Testis (tissue), 3 donors: ENCODE measurements around the gene ZNF362. TPM values are rescaled to one million over a fixed set of nuclear protein-coding genes. Genes with fewer than 3 reads are reported as not detected.
"Not testable (repeated sequence)": the region's sequence is repeated elsewhere in the genome, so short reads cannot be mapped to it uniquely, and the experiment has no call there.

Experiments
- DNase-seq: peaks from one replicate; pipeline ENCODE4 v3.0.0-alpha.2; 2019
- H3K27ac ChIP-seq, 2 donors: fragments of 200-600 bp; sonication (generic); one replicate each; pipeline ENCODE4 v1.5.1; 2019
- H3K27me3 ChIP-seq: fragments of 200-600 bp; sonication (generic); one replicate; pipeline ENCODE4 v1.5.1; 2019
- H3K36me3 ChIP-seq: fragments of 200-600 bp; sonication (generic); one replicate; pipeline ENCODE4 v1.5.1; 2017; ENCODE audit warnings: low read depth; ENCODE audit errors: missing control alignments
- H3K4me1 ChIP-seq: fragments of 200-600 bp; sonication (generic); one replicate; pipeline ENCODE4 v1.5.1; 2019
- H3K4me3 ChIP-seq, 2 donors: fragments of 200-600 bp; sonication (generic); one replicate each; pipeline ENCODE4 v1.5.1; 2017 to 2019
- H3K9me3 ChIP-seq: fragments of 200-600 bp; sonication (generic); one replicate; pipeline ENCODE4 v1.5.1; 2017
- POLR2A ChIP-seq: fragments of 450-650 bp; IDR thresholded peaks from one replicate; pipeline ENCODE4 v1.6.1; 2017; ENCODE audit warnings: antibody characterized with exemption, mild to moderate bottlenecking, moderate library complexity
- WGBS, 2 donors: methylation state at CpG; one replicate each; pipeline ENCODE4 v1.1.5; 2018; 5-methylcytosine and 5-hydroxymethylcytosine counted together
- intact Hi-C: fragments of 100-400 bp; cut with DNase I; formaldehyde crosslinking; loops from one replicate; pipeline ENCODE4 v1.15.1; 2023; ENCODE audit warnings: low total_unique reads
- polyA plus RNA-seq: library from polyadenylated mRNA; stranded (reverse); fragments of 350-450 nt; fragmentation: Illumina TruSeq; extraction: RNeasy Lipid Tissue Mini Kit (QIAGEN cat#74804); gene quantifications from one replicate; pipeline ENCODE4 v1.2.3, GENCODE V29; 2014; ENCODE audit warnings: low read depth, low replicate concordance; ENCODE audit not compliant: insufficient read depth
- total RNA-seq, 2 donors: library from RNA; depleted of rRNA; stranded (reverse); fragments of >200 nt; gene quantifications; one replicate each; pipeline ENCODE4 v1.2.3, GENCODE V29; 2016
- TF ChIP-seq, protein P1 (sequence below), 3 experiments: fragments of 450-650 bp in 2 of 3; fragments of 200-600 bp in 1 of 3; sonication (generic) in 1 of 3; IDR thresholded peaks; one replicate each; pipeline ENCODE4 v1.5.1; 2016 to 2019; ENCODE audit warnings: antibody characterized with exemption in 3 of 3, mild to moderate bottlenecking in 2 of 3, moderate library complexity in 1 of 3

Gene ZNF362
- total and polyA plus RNA-seq, 3 donors from 2014 or later = 16.3 to 28.6 (median 26.6) TPM

DNA sequence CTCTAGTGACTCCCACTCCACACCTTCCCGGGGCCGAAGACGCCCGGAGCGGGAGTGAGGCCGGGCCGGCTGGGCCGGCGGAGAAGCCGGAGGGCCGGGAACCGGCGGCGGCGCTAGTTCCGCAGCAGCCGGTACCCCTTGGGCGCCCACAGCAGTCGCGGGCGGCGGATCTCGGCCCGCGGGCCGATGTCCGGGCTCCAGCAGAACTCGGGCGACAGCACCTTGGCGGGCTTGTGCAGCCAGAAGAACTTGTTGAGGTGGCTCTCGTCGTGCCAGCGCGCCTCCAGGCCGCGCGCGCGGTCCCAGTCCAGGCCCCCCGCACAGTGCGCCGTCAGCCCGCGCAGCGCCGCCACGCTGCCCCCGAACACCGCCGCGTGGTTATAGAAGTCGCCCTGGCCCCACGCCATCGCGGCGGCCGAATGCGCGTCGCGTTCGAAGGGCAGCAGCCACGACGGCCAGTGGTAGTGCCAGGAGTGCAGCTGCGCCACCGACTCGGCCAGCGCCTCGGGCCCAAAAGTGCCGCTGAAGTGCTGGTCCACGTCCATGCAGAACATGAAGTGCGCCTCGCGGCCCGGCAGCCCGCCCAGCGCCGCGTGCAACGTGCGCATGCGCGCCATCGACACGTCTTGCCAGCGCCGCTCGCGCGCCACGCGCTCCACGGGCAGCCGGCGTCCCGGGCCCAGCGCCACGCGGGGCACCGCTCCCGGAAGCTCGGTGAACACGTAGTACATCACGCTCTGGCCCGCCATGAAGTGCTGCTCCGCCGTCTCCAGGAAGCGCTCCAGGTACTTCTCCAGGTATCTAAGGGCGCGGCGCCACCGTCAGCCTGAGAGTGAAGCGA lies 50.6 kb downstream of the ZNF362 start:
- intact Hi-C loops = no loop called here
- TF ChIP-seq, protein P1, sequence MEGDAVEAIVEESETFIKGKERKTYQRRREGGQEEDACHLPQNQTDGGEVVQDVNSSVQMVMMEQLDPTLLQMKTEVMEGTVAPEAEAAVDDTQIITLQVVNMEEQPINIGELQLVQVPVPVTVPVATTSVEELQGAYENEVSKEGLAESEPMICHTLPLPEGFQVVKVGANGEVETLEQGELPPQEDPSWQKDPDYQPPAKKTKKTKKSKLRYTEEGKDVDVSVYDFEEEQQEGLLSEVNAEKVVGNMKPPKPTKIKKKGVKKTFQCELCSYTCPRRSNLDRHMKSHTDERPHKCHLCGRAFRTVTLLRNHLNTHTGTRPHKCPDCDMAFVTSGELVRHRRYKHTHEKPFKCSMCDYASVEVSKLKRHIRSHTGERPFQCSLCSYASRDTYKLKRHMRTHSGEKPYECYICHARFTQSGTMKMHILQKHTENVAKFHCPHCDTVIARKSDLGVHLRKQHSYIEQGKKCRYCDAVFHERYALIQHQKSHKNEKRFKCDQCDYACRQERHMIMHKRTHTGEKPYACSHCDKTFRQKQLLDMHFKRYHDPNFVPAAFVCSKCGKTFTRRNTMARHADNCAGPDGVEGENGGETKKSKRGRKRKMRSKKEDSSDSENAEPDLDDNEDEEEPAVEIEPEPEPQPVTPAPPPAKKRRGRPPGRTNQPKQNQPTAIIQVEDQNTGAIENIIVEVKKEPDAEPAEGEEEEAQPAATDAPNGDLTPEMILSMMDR (IDR thresholded peaks at IDR 0.05) = no peak
- no peak for TF ChIP-seq POLR2A
- H3K4me3 ChIP-seq = peak overlapping the region; percentile 45 to 59
- H3K36me3 ChIP-seq = no peaks in the 10 kb centered on the region
- H3K27me3 ChIP-seq = no peaks in the 10 kb centered on the region
- H3K4me1 ChIP-seq = peaks cover 5% of the 10 kb centered on the region
- DNase-seq = peak; percentile 60
- H3K9me3 ChIP-seq = no peaks in the 10 kb centered on the region
- 11 to 24% methylated on average over 27 to 98 of the region's 113 CpGs for WGBS, 2 donors
- H3K27ac ChIP-seq = no peak overlapping the region

DNA sequence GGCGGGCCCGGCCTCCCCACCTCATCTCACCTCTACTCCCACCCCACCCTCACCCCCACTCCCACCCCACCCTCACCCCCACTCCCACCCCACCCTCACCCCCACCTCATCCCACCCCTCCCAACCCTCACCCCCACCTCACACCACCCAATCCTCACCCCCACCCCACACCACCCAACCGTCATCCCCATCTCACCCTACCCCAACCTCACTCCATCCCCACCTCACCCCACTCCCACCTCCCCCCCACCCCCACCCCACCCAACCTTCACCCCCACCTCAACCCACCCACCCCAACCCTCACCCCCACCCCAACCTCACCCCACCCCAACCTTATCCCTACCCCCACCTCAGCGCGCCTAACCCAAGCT lies 51.2 kb downstream of the ZNF362 start:
- intact Hi-C loops = no loop called here
- Histone ChIP-seq H3K36me3 (no peaks in the 10 kb centered on the region), H3K27me3 (no peaks in the 10 kb centered on the region), H3K27ac (no peak overlapping the region), H3K4me1 (peaks cover 5% of the 10 kb centered on the region), H3K9me3 (no peaks in the 10 kb centered on the region), H3K4me3 (peak overlapping the region; percentile 45 to 59)
- WGBS, 2 donors = 50 to 68% methylated on average over 2 to 3 of the region's 5 CpGs
- TF ChIP-seq POLR2A = no peak
- TF ChIP-seq, protein P1 (IDR thresholded peaks at IDR 0.05) = no peak
- no peak for DNase-seq

DNA sequence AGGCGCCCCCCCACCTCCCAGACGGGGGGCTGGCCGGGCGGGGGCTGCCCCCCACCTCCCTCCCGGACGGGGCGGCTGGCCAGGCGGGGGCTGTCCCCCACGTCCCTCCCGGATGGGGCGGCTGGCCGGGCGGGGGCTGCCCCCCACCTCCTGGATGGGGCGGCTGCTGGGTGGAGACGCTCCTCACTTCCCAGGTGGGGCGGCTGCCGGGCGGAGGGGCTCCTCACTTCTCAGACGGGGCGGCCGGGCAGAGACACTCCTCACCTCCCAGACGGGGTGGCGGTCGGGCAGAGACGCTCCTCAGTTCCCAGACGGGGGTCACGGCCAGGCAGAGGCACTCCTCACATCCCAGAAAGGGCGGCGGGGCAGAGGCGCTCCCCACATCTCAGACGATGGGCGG lies 53.1 kb downstream of the ZNF362 start:
- H3K27me3 ChIP-seq, DNase-seq, H3K36me3 ChIP-seq, intact Hi-C loops, H3K27ac ChIP-seq, H3K9me3 ChIP-seq, H3K4me1 ChIP-seq, H3K4me3 ChIP-seq: not testable (repeated sequence)
- WGBS, 2 donors = 95% methylated on average over 32 of the region's 32 CpGs; no CpG with 5 or more reads in 1 of the 2 donors

DNA sequence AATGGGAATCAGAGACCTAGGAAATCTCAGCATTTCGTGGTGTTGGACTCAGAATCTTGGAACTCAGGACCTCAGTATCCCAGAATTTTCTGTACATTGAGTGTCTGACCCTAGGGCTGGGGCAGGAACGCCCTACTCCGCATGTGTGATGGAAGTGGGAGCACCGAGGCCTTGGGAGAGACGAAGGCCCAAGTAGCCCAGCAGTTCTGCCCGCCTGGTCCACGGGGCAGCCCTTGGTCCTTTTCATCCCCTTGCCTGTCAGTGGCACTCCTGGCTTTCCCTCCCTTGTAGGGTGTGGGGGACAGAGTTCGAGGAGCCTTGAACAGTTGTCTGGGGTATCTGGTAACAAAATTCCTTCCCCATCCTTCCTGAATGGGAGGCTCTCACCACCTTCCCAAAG lies 54.4 kb downstream of the ZNF362 start:
- DNase-seq = no peak
- Histone ChIP-seq H3K4me3 (no peak overlapping the region), H3K27ac (no peak overlapping the region), H3K4me1 (peaks cover 5% of the 10 kb centered on the region), H3K36me3 (no peaks in the 10 kb centered on the region), H3K27me3 (no peaks in the 10 kb centered on the region), H3K9me3 (no peaks in the 10 kb centered on the region)
- no peak for TF ChIP-seq POLR2A
- intact Hi-C loops = no loop called here
- WGBS, 2 donors = 82 to 91% methylated on average over 6 to 8 of the region's 8 CpGs

- TF ChIP-seq, protein P1 (IDR thresholded peaks at IDR 0.05) = no peak
- no peak for TF ChIP-seq POLR2A
- Histone ChIP-seq H3K9me3 (no peaks in the 10 kb centered on the region), H3K36me3 (no peaks in the 10 kb centered on the region), H3K4me1 (no peaks in the 10 kb centered on the region), H3K27me3 (no peaks in the 10 kb centered on the region), H3K4me3 (no peak overlapping the region), H3K27ac (no peak overlapping the region)
- intact Hi-C loops = no loop called here
- WGBS, 2 donors = 94 to 99% methylated on average over 6 to 7 of the region's 7 CpGs
- no peak for DNase-seq
Measured at GRCh38 chr1:33311706-33312412, 55.6 kb downstream of the ZNF362 start.
